ENCODE results near the gene PPM1F. TPM values are rescaled to one million over a fixed set of nuclear protein-coding genes. Genes with fewer than 3 reads are reported as not detected.

The PPM1F gene
- total and polyA plus RNA-seq, 4 donors, result 5.9 to 65.1 (median 32.0) TPM

- intact Hi-C loops (cut with DNase I), result no loop called here
- no peak for DNase-seq
- Histone ChIP-seq H3K9me3 (ENCODE audit: control insufficient read depth, low read length) (no peaks in the 10 kb centered on the region), H3K36me3 (ENCODE audit: control insufficient read depth in 1 of 2, insufficient read depth in 2 of 2, low read length in 1 of 2) (peaks cover 0 to 1% of the 10 kb centered on the region in 2 donors), H3K4me1 (ENCODE audit: control insufficient read depth in 1 of 2, insufficient read depth in 2 of 2, low read length in 2 of 2) (no peaks in the 10 kb centered on the region), H3K27me3 (ENCODE audit: control insufficient read depth in 1 of 2, insufficient read depth in 2 of 2, low read length in 1 of 2) (no peaks in the 10 kb centered on the region), H3K4me3 (ENCODE audit: low read length in 2 of 2) (no peak overlapping the region), H3K27ac (ENCODE audit: low read depth in 1 of 2, low read length in 2 of 2) (peak overlapping the region in 1 of 2 donors; percentile 86)
- WGBS, 2 donors, result 86% methylated on average over 12 of the region's 12 CpGs
- no peak for ATAC-seq (ENCODE audit: low FRiP score)
These were observed 6.3 kb downstream of the PPM1F start for GRCh38 chr22:21946262-21946925.

- Histone ChIP-seq H3K27me3 (ENCODE audit: control insufficient read depth in 1 of 2, insufficient read depth in 2 of 2, low read length in 1 of 2) (no peaks in the 10 kb centered on the region), H3K4me3 (ENCODE audit: low read length in 2 of 2) (no peak overlapping the region), H3K36me3 (ENCODE audit: control insufficient read depth in 1 of 2, insufficient read depth in 2 of 2, low read length in 1 of 2) (peaks cover 0 to 1% of the 10 kb centered on the region in 2 donors), H3K4me1 (ENCODE audit: control insufficient read depth in 1 of 2, insufficient read depth in 2 of 2, low read length in 2 of 2) (no peaks in the 10 kb centered on the region), H3K9me3 (ENCODE audit: control insufficient read depth, low read length) (no peaks in the 10 kb centered on the region), H3K27ac (ENCODE audit: low read depth in 1 of 2, low read length in 2 of 2) (no peak overlapping the region)
- intact Hi-C loops (cut with DNase I), result loop anchor here in 1 of 2 donors (2.0 kb wide), 1 partner anchor 231 kb away; no protein-coding TSS in a partner anchor
- no peak for ATAC-seq (ENCODE audit: low FRiP score)
- DNase-seq, result no peak
- 89 to 91% methylated on average over 13 of the region's 13 CpGs for WGBS, 2 donors
These were observed 7.0 kb downstream of the PPM1F start for GRCh38 chr22:21945453-21946261.

GRCh38 chr22:21944871-21945270, 7.8 kb downstream of the PPM1F start:
- no peak overlapping the region for H3K27ac ChIP-seq (ENCODE audit: low read depth in 1 of 2, low read length in 2 of 2)
- no peaks in the 10 kb centered on the region for H3K9me3 ChIP-seq (ENCODE audit: control insufficient read depth, low read length)
- no peaks in the 10 kb centered on the region for H3K4me1 ChIP-seq (ENCODE audit: control insufficient read depth in 1 of 2, insufficient read depth in 2 of 2, low read length in 2 of 2)
- no peak for ATAC-seq (ENCODE audit: low FRiP score)
- H3K27me3 ChIP-seq (ENCODE audit: control insufficient read depth in 1 of 2, insufficient read depth in 2 of 2, low read length in 1 of 2), result no peaks in the 10 kb centered on the region
- 85 to 87% methylated on average over 7 of the region's 7 CpGs for WGBS, 2 donors
- intact Hi-C loops (cut with DNase I), result loop anchor here in 1 of 2 donors (2.0 kb wide), 1 partner anchor 230 kb away; no protein-coding TSS in a partner anchor
- H3K4me3 ChIP-seq (ENCODE audit: low read length in 2 of 2), result no peak overlapping the region
- H3K36me3 ChIP-seq (ENCODE audit: control insufficient read depth in 1 of 2, insufficient read depth in 2 of 2, low read length in 1 of 2), result peaks cover 0 to 1% of the 10 kb centered on the region in 2 donors
- no peak for DNase-seq

DNA sequence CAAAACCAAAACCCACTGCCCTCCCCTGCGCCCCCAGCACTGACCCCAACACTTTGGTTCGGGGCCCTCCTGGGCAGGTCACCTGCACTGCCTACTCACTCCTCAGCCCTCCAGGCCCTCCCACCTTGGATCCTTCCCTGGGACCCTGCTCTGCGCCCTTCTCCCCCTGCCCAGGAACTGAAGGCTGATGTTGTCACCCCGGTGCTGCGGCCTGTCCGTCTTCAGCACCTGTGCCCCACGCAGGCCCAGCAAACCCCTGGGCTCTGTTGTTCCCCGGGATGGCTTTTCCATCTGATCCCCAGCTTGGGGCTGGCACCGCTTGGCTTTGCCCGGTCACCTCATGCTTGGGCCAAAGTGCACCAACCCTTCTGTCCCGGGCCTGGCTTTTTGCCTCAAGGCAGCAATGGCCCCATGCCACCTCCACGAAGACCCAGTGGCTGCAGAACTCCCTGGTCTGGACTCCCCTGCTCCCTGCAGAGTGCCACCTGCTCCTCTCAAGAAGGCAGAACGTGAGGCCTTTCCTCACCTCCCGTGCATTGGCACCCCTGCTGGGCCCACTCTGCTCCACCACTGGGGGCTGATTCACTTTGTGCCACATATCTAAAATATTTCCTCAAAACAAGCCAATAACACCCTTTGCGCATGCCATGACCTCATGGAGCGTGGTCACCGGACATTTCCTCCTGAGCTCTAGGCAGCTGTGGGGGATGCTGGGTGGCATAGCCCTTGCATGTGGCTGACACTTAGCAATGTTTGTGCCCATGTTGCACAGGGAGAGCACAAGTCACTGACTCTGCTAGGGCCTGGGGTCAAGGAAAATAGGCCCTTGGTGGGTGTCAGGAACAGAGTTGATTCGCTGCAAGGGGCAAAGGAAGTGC, 8.8 kb downstream of the PPM1F start:
- no peak overlapping the region for H3K27ac ChIP-seq (ENCODE audit: low read depth in 1 of 2, low read length in 2 of 2)
- H3K4me1 ChIP-seq (ENCODE audit: control insufficient read depth in 1 of 2, insufficient read depth in 2 of 2, low read length in 2 of 2), result no peaks in the 10 kb centered on the region
- peaks cover 0 to 1% of the 10 kb centered on the region in 2 donors for H3K36me3 ChIP-seq (ENCODE audit: control insufficient read depth in 1 of 2, insufficient read depth in 2 of 2, low read length in 1 of 2)
- DNase-seq, result no peak
- no peak for ATAC-seq (ENCODE audit: low FRiP score)
- WGBS, 2 donors, result 85 to 87% methylated on average over 18 of the region's 18 CpGs
- no peaks in the 10 kb centered on the region for H3K27me3 ChIP-seq (ENCODE audit: control insufficient read depth in 1 of 2, insufficient read depth in 2 of 2, low read length in 1 of 2)
- no peaks in the 10 kb centered on the region for H3K9me3 ChIP-seq (ENCODE audit: control insufficient read depth, low read length)
- intact Hi-C loops (cut with DNase I), result loop anchor here in 1 of 2 donors (2.0 kb wide), 1 partner anchor 229 kb away; no protein-coding TSS in a partner anchor
- no peak overlapping the region for H3K4me3 ChIP-seq (ENCODE audit: low read length in 2 of 2)

DNA sequence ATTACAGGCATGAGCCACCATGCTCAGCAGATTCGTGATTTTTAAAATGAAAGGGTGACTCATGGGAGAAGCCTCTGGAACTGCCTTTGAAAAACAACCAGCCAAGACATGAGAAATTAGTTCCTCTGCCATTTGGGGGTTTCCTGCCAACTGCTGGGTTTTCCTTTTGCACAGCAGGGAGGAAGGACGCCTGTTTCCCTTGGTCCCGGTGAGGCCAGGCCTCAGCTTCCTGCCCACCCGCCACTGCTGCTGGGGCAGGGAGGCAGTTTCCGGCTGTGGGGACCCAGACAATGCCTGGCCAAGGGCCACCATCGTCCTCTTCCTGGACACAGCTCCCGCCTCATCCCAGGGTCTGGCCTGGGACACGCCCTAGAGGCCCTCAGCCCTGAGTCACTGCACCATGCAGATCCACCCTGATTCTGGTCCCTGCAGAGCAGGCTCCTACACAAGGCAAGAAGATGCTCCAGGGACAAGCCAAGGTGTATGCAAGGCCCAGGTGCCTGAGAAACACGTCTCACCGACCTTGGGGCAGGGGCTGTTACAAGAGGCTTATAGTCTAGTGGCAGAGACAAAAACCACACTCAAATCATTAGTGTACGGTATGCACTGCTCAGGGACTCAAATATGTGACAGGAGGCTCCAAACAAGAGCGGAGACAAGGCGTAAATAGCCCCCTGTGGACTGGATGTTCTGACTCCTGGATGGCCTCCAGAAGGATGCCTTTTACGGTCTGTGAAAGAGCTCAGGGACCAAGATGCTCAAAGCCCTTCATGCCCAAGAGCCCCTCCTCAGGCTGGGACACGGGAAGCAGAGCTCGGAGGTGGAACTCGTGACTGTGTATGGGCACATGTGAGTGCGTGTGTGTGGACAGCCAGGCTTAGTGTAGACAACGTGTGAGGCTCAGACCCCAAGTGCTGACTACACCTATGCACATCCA, 10.0 kb downstream of the PPM1F start:
- intact Hi-C loops (cut with DNase I), result no loop called here
- DNase-seq, result peak; percentile 89 to 91
- no peak overlapping the region for H3K4me3 ChIP-seq (ENCODE audit: low read length in 2 of 2)

GRCh38 chr22:21941921-21942320, 10.7 kb downstream of the PPM1F start:
- no peak overlapping the region for H3K4me3 ChIP-seq (ENCODE audit: low read length in 2 of 2)
- intact Hi-C loops (cut with DNase I), result no loop called here
- no peaks in the 10 kb centered on the region for H3K9me3 ChIP-seq (ENCODE audit: control insufficient read depth, low read length)
- no peaks in the 10 kb centered on the region for H3K27me3 ChIP-seq (ENCODE audit: control insufficient read depth in 1 of 2, insufficient read depth in 2 of 2, low read length in 1 of 2)
- peaks cover 0 to 1% of the 10 kb centered on the region in 2 donors for H3K36me3 ChIP-seq (ENCODE audit: control insufficient read depth in 1 of 2, insufficient read depth in 2 of 2, low read length in 1 of 2)
- ATAC-seq (ENCODE audit: low FRiP score), result no peak
- H3K4me1 ChIP-seq (ENCODE audit: control insufficient read depth in 1 of 2, insufficient read depth in 2 of 2, low read length in 2 of 2), result no peaks in the 10 kb centered on the region
- H3K27ac ChIP-seq (ENCODE audit: low read depth in 1 of 2, low read length in 2 of 2), result no peak overlapping the region
- no peak for DNase-seq
- 87 to 90% methylated on average over 8 of the region's 8 CpGs for WGBS, 2 donors

More for the DNA sequence above, 10.0 kb downstream of the PPM1F start:
- 49% methylated on average over 19 of the region's 19 CpGs for WGBS, 2 donors
- peak; percentile 59 for ATAC-seq (ENCODE audit: low FRiP score)
- Histone ChIP-seq H3K4me1 (ENCODE audit: control insufficient read depth in 1 of 2, insufficient read depth in 2 of 2, low read length in 2 of 2) (no peaks in the 10 kb centered on the region), H3K36me3 (ENCODE audit: control insufficient read depth in 1 of 2, insufficient read depth in 2 of 2, low read length in 1 of 2) (peaks cover 0 to 1% of the 10 kb centered on the region in 2 donors), H3K9me3 (ENCODE audit: control insufficient read depth, low read length) (no peaks in the 10 kb centered on the region), H3K27ac (ENCODE audit: low read depth in 1 of 2, low read length in 2 of 2) (peak overlapping the region in 1 of 2 donors; percentile 75), H3K27me3 (ENCODE audit: control insufficient read depth in 1 of 2, insufficient read depth in 2 of 2, low read length in 1 of 2) (no peaks in the 10 kb centered on the region)

- ATAC-seq (ENCODE audit: low FRiP score) (no peak), DNase-seq (peak in 1 of 2 donors; percentile 72)
- Histone ChIP-seq H3K4me1 (ENCODE audit: control insufficient read depth in 1 of 2, insufficient read depth in 2 of 2, low read length in 2 of 2) (no peaks in the 10 kb centered on the region), H3K27me3 (ENCODE audit: control insufficient read depth in 1 of 2, insufficient read depth in 2 of 2, low read length in 1 of 2) (no peaks in the 10 kb centered on the region), H3K27ac (ENCODE audit: low read depth in 1 of 2, low read length in 2 of 2) (no peak overlapping the region), H3K9me3 (ENCODE audit: control insufficient read depth, low read length) (no peaks in the 10 kb centered on the region), H3K4me3 (ENCODE audit: low read length in 2 of 2) (no peak overlapping the region), H3K36me3 (ENCODE audit: control insufficient read depth in 1 of 2, insufficient read depth in 2 of 2, low read length in 1 of 2) (peaks cover 0 to 1% of the 10 kb centered on the region in 2 donors)
- 86 to 92% methylated on average over 3 of the region's 3 CpGs for WGBS, 2 donors
- intact Hi-C loops (cut with DNase I), result no loop called here
These were observed 12.1 kb downstream of the PPM1F start for GRCh38 chr22:21940521-21940920.

Data from aorta (tissue), 5 donors.